Lower leg skin (tissue), 4 donors: ENCODE results near the gene ZKSCAN8. TPM values are rescaled to one million over a fixed set of nuclear protein-coding genes. Genes with fewer than 3 reads are reported as not detected.

ENCODE experiments used
- DNase-seq, 2 donors: peaks; one replicate each; pipeline ENCODE4 v3.0.0-alpha.2; 2019; ENCODE audit warnings: low spot score in 2 of 2
- H3K4me3 ChIP-seq: fragments of 200-600 bp; sonication (generic); 2 replicates; pipeline ENCODE4 v1.5.1; 2017; ENCODE audit warnings: mild to moderate bottlenecking, low read depth; ENCODE audit not compliant: poor library complexity, severe bottlenecking
- POLR2A ChIP-seq, 2 donors: fragments of 450-650 bp; IDR thresholded peaks; one replicate each; pipeline ENCODE4 v1.6.1; 2016 to 2017; ENCODE audit warnings: antibody characterized with exemption in 2 of 2, mild to moderate bottlenecking in 1 of 2, moderate library complexity in 1 of 2
- WGBS, 2 donors: methylation state at CpG; one replicate each; pipeline ENCODE4 v1.1.5; 2018; 5-methylcytosine and 5-hydroxymethylcytosine counted together
- intact Hi-C: fragments of 100-400 bp; cut with DNase I; formaldehyde crosslinking; loops from one replicate; pipeline ENCODE4 v1.15.0; 2023; ENCODE audit warnings: low total_unique reads
- total RNA-seq, 4 donors: library from RNA; depleted of rRNA; stranded (reverse); fragments of >200 nt; gene quantifications; one replicate each; pipeline ENCODE4 v1.1.0, GENCODE V29; 2016
- TF ChIP-seq, protein P1 (sequence below), 3 donors: fragments of 450-650 bp; IDR thresholded peaks; one replicate each; pipeline ENCODE4 v1.5.1; 2016; ENCODE audit warnings: antibody characterized with exemption in 3 of 3, mild to moderate bottlenecking in 3 of 3, moderate library complexity in 2 of 3

ZKSCAN8 gene
- total RNA-seq, 4 donors from 2014 or later = 10.5 to 16.5 (median 11.3) TPM

DNA sequence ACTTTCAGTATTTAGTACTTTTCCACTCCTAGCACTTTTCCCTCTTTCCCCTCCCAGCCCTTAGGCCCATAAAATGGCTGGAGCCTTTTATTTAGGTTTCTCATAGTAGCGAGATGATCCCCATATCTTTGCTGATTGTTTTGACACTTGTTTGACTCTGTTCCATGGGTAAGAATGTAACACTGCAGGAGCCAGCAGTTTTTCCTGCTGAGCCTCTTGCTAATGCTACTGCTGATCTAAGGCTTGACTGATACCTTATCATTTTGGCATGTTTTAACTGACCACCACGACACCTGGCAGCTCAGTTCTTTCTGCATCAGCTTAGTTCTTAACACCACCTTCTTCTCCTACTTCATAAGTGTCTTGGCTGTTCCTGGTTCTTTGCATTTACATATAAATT is 29.6 kb downstream of the ZKSCAN8 start:
- intact Hi-C loops = no loop called here

DNA sequence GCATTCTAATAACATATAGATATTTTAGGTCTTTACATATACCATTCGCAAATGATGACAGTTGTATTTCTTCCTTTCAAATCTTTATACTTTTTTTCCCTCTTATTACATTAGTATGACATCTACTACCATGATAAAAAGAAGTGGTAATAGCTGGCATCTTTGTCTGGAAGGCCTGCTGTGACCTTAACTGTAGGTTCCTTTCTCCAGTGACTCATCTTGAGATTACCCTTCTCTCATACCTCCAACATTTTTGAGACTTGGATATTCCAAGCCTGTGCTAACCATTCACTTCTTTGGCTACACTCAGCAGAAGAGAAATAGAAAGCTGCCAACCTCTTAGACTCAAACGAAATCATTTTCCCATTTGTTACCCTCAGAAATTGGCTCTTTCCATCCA is 30.3 kb downstream of the ZKSCAN8 start:
- intact Hi-C loops = no loop called here
- TF ChIP-seq, protein P1, sequence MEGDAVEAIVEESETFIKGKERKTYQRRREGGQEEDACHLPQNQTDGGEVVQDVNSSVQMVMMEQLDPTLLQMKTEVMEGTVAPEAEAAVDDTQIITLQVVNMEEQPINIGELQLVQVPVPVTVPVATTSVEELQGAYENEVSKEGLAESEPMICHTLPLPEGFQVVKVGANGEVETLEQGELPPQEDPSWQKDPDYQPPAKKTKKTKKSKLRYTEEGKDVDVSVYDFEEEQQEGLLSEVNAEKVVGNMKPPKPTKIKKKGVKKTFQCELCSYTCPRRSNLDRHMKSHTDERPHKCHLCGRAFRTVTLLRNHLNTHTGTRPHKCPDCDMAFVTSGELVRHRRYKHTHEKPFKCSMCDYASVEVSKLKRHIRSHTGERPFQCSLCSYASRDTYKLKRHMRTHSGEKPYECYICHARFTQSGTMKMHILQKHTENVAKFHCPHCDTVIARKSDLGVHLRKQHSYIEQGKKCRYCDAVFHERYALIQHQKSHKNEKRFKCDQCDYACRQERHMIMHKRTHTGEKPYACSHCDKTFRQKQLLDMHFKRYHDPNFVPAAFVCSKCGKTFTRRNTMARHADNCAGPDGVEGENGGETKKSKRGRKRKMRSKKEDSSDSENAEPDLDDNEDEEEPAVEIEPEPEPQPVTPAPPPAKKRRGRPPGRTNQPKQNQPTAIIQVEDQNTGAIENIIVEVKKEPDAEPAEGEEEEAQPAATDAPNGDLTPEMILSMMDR (IDR thresholded peaks at IDR 0.05) = no peak
- TF ChIP-seq POLR2A (IDR thresholded peaks at IDR 0.05) = no peak
- no peak for DNase-seq
- H3K4me3 ChIP-seq = no peak overlapping the region
- 94 to 96% methylated on average over 2 of the region's 2 CpGs for WGBS, 2 donors

More for the DNA sequence above, 29.6 kb downstream of the ZKSCAN8 start:
- WGBS, 2 donors = 71 to 74% methylated on average over 2 of the region's 2 CpGs
- TF ChIP-seq POLR2A (IDR thresholded peaks at IDR 0.05) = no peak
- TF ChIP-seq, protein P1 (IDR thresholded peaks at IDR 0.05) = no peak
- DNase-seq = no peak
- H3K4me3 ChIP-seq = no peak overlapping the region

DNA sequence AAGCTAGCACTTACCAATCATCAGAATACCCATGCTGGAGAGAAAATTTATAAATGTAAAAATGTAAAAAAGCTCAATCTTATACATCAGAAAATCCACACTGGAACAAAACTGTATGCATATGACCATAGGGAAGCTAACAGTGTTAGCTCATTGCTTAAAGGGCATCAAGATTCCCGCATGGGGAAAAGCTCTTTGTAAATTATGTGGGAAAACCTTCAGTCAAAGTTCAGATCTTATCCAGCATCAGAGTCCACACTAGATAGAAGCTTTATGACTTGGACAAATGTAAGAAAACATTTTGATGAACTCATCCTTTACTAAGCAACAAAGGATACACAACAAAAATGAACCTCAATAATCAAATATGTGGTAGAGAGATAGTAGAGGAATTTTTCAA is 34.7 kb downstream of the ZKSCAN8 start:
- 88 to 97% methylated on average over 1 of the region's 1 CpG for WGBS, 2 donors
- intact Hi-C loops = no loop called here

DNA sequence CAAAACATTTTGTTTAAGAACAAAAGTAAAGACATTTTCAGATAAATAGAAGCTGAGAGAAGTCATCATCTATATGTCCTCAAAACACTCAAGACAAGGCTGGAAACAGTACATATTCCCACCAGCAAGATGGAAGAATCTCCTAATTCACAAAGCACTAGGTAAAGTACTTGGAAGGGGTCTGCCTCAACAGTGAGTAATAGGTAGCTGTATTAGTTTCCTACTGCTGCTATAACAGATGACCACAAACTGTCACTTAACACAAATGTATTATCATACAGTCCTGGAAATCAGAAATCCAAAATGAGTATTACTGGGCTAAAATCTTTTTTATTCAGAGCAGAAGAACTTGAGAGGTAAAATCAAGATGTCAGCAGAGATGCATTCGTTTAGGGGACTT is 40.6 kb downstream of the ZKSCAN8 start:
- 62 to 70% methylated on average over 1 of the region's 1 CpG for WGBS, 2 donors
- DNase-seq = no peak
- intact Hi-C loops = no loop called here
- TF ChIP-seq, protein P1 (IDR thresholded peaks at IDR 0.05) = no peak
- no peak for TF ChIP-seq POLR2A (IDR thresholded peaks at IDR 0.05)
- no peak overlapping the region for H3K4me3 ChIP-seq

More for the DNA sequence above, 34.7 kb downstream of the ZKSCAN8 start:
- no peak for TF ChIP-seq POLR2A (IDR thresholded peaks at IDR 0.05)
- TF ChIP-seq, protein P1 (IDR thresholded peaks at IDR 0.05) = no peak
- H3K4me3 ChIP-seq = no peak overlapping the region
- no peak for DNase-seq

DNA sequence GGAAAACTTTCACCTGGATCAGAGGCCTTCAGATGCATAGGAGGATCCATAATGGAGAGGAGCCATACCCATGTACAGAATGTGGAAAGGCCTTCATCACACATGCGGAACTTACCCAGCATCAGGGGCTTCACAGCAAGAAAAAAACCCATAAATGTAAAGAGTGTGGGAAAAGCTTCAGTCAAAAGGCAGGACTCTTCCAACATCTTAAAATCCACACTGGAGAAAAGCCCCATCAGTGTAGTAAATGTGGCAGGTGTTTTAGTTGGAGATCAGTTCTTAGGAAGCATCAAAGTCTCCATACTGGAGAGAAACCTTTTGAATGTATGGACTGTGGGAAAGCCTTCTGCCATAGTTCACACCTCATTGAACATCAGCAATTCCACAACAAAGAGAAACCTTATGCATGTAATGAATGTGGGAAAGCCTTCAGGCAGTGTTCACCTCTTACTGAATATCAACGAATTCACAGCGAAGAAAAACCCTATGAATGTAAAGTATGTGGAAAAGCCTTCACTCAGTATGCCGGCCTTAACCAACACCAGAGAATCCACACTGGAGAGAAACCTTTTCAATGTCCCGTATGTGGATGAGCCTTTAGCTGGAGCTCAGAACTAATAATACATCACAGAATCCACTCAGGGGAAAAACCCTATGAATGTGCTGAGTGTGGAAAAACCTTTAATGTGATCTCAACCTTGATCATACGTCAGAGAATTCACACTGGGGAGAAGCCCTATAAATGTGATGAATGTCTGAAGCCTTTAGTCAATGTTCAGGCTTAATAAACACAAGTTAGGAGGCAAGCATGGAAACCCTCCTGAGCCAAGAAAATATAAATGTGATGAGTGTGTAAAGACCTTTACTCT is 46.7 kb downstream of the ZKSCAN8 start:
- WGBS, 2 donors = 73 to 82% methylated on average over 6 of the region's 6 CpGs
- no peak for DNase-seq
- no peak overlapping the region for H3K4me3 ChIP-seq
- intact Hi-C loops = no loop called here
- TF ChIP-seq POLR2A (IDR thresholded peaks at IDR 0.05) = no peak
- TF ChIP-seq, protein P1 (IDR thresholded peaks at IDR 0.05) = no peak
